GM21367 (cell line): Measurements from ENCODE around the gene OLFM2.

ENCODE experiments used
- ATAC-seq: cut with Tn5 transposase; IDR thresholded peaks from one replicate; pipeline ENCODE4 v1.9.1; 2021; ENCODE audit not compliant: unreplicated experiment

The OLFM2 gene

GRCh38 chr19:9910625-9911024, 25.7 kb downstream of the OLFM2 start:
- no peak for ATAC-seq

GRCh38 chr19:9909251-9909650, 27.1 kb downstream of the OLFM2 start:
- no peak for ATAC-seq

GRCh38 chr19:9906475-9907087, 29.7 kb downstream of the OLFM2 start:
- ATAC-seq = no peak

- ATAC-seq = no peak
Observed at GRCh38 chr19:9903336-9903735, 33.0 kb downstream of the OLFM2 start.

GRCh38 chr19:9901642-9902041, 34.7 kb downstream of the OLFM2 start:
- no peak for ATAC-seq

DNA sequence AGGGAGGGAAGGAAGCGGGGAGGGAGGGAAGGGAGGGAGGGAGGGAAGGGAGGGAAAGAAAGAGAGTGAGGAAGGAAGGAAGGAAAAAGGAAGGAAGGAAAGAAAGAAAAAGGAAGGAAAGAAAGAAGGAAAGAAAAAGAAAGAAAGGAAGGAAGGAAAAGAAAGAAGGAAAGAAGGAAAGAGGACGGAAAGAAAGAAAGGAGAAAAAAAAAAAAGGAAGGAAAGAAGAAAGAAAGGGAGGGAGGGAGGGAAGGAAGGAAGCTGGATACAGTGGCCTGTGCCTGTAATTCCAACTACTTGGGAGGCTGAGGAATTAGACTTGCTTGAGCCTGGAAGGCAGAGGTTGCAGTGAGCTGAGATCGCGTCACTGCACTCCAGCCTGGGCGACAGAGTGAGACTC, 35.3 kb downstream of the OLFM2 start:
- ATAC-seq = no peak

GRCh38 chr19:9891609-9892373, 44.5 kb downstream of the OLFM2 start:
- ATAC-seq = no peak

DNA sequence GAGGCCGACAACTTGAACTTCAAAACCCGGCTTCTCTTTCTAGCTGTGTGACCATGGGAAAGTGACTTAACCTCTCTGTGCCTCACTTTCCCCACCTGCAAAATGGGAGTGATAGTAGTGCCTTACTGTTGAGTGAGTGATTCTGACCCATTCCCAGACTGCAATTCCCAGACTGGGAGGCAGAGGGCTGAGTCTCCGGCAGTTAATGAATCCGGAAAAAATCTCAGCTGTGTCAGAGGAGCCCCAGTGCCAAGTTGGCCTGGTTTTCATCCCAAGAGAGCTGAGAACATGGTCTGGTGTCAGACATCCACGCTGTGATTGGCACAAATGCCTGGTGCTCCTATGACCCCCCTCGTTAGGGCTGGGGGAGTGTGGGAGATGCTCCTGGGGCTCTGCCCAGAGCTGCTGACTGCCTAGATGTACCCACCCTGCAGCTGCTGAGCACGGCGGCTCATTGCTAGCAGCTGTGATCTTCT, 51.2 kb downstream of the OLFM2 start:
- no peak for ATAC-seq

DNA sequence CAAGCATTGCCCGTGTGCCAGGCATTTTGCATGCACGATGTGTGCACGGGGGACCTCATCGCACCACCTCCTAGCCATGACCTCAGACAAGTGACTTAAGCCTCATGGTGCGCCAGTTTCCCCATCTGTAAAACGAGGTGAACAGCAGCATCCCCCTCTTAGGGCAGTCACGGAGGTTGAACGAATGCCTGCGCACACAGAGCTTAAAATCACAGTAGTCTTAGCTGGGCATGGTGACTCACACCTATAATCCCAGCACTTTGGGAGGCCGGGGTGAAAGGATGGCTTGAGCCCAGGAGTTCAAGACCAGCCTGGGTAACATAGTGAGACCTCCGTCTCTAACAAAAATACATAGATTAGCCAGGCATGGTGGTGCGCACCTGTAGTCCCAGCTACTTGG, 52.6 kb downstream of the OLFM2 start:
- ATAC-seq = no peak

DNA sequence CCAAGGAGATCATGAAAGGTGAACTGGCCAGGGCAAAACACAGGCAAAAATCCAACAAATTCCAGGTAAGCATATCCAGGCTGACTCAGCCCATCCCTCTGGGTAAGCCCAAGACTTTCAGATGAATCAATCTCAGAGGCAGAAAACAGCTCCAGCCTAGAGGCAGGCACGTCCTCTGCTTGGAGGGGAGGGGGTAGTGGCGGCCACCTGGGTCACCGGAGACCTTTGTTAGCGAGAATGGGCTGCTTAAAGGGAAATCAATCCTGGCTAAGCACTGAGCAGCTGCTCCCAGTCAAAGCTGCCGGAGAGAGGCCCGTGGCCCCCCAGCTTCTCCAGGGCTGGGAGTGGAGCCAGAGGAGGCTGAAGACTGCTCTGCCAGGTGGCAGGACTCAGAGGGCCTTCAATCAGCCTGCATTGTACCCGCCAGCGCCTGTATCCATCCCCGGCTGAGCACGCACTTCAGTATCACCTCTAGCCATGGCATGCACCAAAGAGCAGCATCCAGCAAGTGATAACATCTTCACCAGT, 53.0 kb downstream of the OLFM2 start:
- ATAC-seq = no peak

DNA sequence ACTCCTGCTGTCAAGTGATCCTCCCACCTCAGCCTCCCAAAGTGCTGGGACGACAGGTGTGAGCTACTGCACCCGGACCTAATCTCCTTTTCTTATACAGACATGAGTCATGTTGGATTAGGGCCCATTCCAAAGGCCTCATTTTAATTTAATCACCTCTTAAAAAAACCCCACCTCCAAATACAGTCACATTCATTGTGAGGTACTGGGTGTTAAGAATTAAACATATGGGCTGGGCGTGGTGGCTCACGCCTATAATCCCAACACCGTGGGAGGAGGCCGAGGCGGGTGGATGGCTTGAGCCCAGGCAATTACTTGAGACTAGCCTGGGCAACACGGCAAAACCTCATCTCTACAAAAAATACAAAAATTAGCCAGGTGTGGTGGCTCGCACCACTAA, 54.6 kb downstream of the OLFM2 start:
- ATAC-seq = no peak

- no peak for ATAC-seq
Observed at GRCh38 chr19:9878511-9879196, 57.7 kb downstream of the OLFM2 start.

DNA sequence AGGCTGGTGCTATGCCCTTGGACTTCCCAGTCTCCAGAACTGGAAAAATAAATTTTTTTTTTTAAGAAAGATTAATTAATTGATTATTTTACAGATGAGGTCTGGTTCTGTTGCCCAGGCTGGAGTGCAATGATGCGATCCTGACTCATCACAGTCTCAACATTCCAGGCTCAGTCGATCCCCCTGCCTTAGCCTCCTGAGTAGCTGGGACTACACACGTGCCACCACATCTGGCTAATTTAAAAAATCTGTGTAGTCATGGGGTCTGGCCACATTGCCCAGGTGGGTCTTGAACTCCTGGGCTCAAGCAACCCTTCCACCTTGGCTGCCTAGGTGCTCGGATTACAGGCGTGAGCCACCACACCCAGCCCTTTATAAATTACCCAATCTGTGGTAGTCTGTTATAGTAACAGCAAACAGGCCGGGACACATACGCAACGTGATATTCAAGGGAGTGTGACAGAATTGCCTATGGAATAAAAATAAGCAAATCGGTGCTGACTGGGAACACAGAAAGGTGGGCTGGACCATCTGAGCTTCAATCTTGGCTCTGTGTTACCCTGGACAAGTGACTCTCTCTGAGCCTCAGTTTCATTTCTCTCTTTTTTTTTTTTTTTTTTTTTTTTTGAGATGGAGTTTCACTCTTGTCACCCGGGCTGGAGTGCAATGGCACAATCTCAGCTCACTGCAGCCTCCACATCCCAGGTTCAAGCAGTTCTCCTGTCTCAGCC, 58.4 kb downstream of the OLFM2 start:
- no peak for ATAC-seq

DNA sequence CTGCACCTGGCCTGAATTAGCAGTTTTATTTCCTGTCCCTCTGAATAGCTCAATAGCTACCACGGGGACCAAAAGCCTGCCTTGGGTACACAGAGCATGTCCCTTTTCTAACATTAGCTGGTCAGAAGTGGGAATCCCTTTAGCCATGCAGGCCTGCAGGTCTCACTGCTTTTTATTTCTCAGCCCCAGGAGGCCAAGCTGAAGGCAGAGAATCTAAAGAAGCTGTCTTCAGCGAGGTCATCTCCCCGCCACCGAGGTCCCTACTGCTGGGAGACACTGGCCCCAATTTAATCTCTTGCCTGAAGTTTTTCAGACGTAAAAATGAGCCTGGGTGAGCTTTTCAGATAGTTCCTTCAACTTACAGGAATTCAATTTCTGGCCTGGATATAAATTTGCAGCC, 60.5 kb downstream of the OLFM2 start:
- no peak for ATAC-seq

GRCh38 chr19:9875031-9875627, 61.2 kb downstream of the OLFM2 start:
- ATAC-seq = no peak

- ATAC-seq = no peak
Observed at GRCh38 chr19:9872618-9873242, 63.6 kb downstream of the OLFM2 start.

DNA sequence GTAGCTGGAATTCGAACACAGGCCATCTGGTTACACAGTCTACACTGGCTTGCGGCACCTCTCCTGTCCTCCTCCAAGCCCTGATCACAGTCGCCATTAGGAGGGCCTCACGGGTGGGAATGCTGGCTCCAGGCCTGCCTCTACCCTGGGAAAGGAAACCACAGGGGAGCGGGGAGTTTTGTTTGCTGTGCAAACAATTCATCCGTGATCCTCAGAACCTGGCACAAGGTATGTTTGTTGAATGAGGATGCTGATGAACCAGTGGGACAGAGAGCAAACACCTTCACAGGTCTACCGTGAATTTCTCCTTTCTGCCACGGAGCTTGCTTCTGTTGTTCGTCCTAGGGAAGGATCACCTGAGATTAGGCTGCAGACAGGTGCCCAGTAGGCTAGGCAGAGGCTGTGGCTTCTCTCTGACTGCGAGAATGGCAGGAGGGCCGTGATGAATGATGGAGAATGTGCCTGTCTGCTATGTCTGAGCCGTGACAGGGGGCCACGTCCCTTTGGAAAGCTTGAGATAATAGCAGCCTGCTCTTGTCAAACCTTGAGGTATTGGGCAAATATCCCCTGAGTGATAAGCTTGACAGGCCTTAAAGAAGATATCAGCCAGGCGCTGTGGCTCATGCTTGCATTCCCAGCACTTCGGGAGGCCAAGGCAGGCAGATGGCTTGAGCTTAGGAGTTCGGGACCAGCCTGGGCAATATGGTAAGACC, 64.5 kb downstream of the OLFM2 start:
- ATAC-seq = no peak

- no peak for ATAC-seq
Observed at GRCh38 chr19:9868983-9869617, 67.2 kb downstream of the OLFM2 start.
